NCI-H69 (cell line): ENCODE data around the gene TRABD.

ENCODE experiments used
- DNase-seq: peaks from one replicate; lab custom pipeline; 2025; lab: John Stamatoyannopoulos, UW

TRABD gene

DNA sequence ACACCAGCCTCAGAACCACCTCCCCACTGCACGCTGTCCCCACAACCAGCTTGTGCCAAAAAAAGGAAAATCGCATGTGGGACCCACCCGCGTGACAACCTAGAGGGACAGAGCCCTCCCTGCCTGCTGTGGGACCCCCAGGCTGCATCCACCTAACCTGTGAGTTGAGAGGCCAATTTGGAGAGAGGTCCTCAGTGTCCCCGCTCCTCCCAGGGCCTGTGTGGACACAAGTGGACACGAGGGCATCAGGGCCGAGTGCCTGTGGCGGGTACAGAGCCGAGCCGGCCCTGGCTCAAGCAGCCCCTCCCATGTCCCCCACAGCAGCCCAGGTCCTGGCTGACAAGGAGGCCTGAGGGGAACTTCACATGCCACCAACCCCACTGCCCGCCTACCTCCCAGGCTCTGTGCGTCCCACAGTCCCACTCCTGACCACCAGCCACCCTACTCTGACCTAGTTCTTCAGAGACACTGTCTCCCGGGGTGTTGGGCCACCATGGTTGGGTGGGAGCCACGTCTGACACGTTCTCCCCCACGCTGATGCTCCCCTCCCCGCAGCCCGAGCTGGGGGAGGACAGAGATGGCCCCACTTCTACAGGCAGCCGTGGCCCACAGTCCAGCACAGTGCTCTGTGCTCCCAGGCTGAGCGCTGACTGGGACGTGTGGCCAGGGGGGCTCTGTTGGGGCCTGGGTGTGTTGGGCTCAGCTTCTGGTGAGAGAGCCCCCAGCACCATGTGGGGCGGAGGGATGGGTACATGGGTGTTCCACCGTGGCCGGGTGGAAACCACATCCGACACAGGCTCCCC is 34.3 kb downstream of the TRABD start:
- DNase-seq: no peak

DNA sequence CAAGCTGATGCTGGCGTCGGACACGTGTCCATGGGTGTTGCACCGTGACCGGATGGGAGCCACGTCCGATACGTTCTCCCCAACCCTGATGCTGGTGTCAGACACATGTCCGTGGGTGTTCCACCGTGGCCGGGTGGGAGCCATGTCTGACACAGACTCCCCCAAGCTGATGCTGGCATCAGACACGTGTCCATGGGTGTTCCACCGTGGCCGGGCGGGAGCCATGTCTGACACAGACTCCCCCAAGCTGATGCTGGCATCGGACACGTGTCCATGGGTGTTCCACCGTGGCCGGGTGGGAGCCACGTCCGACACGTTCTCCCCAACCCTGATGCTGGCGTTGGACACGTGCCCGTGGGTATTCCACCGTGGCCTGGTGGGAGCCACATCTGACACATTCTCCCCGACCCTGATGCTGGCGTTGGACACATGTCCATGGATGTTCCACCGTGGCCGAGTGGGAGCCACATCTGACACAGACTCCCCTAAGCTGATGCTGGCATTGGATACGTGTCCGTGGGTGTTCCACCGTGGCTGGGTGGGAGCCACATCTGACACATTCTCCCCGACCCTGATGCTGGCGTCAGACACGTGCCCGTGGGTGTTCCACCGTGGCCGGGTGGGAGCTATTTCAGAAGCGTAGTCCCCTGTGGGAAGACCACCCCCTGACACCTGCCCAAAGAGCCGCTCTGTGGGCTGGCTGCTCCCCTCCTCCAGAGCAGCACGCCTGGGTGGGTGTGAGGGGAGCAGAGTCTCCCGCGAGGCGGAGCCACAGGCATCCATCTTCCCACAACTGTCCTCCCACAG is 35.1 kb downstream of the TRABD start:
- DNase-seq: no peak

DNA sequence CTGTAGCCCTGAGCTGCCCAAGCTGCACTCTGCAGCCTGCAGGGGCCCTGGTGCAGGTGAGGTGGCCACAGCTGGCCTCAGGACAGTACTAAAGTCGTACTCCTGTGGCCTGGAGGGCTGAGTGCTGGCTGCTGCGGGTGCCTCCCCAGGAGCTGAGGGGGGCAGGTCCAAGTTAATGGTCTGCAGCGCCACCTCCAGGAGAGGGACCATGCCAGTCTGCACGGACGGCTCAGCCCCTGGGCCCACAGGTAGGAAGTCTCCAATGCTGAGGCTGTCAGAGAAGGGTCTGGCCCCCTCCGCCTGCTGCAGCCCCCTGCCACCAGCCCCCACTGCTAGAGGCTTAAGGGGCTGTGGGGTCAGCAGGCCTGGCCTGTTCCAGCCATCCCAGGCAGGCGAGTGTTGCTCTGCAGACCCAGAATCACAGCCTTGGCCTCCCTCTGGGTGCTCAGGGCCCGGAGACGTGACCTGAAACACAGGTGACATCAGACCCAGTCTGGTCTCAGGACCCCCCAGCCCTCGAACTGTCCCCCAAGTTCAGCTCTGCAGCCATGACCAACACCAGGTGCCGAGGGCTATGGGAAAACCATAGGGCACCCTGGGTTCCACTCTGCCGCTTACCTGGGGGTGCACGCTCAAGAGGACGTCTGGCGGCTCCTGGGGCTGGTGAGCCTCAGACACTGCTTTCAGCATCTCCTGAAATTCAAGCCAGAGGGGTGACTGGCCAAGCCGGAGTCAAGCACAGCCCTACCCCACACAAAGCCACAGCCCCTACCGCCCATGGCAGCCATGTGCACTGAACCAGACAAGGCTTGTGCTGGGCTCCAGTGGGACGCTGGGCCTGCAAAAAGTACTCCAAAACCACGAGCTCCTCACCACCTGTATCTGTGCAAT is 35.9 kb downstream of the TRABD start:
- DNase-seq: no peak

DNA sequence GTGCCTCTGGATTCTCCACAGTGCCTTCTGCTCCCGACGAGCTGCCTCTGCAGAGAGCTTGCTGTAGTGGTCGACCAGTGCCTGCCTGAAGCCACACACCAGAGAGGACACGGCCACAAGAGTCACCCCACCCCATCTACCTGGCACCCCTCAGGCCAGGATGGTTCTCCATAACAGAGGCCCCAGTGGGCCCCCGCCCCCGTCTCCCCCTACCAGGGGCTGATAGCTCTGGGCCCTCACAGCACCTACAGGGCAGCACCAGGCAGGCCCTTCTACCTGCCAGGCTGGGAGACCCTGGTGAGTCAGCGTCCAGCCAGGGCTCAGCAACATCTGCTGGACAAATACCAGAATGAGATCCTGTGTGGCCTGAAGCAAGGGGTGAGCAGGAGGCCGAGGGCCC is 36.8 kb downstream of the TRABD start:
- DNase-seq: no peak

DNA sequence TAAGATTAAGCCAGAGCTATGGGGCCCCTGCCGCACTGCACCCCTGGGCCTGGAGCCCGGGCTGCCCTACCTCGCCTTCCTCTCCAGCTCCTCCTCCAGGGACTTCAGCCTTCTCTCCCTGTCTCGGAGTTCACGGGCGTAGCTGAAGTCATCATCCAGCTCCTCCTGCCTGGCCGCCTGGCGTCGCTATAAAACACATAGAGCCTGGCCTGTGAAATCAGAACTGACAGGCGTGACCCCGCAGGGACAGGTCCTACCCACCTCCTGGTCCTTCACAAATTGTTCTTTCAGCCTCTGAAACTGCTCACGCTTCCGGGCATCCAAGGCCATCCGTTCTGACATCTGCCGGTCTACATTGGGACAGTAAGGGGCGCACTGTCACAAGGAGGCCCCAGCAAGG is 38.4 kb downstream of the TRABD start:
- no peak for DNase-seq

DNA sequence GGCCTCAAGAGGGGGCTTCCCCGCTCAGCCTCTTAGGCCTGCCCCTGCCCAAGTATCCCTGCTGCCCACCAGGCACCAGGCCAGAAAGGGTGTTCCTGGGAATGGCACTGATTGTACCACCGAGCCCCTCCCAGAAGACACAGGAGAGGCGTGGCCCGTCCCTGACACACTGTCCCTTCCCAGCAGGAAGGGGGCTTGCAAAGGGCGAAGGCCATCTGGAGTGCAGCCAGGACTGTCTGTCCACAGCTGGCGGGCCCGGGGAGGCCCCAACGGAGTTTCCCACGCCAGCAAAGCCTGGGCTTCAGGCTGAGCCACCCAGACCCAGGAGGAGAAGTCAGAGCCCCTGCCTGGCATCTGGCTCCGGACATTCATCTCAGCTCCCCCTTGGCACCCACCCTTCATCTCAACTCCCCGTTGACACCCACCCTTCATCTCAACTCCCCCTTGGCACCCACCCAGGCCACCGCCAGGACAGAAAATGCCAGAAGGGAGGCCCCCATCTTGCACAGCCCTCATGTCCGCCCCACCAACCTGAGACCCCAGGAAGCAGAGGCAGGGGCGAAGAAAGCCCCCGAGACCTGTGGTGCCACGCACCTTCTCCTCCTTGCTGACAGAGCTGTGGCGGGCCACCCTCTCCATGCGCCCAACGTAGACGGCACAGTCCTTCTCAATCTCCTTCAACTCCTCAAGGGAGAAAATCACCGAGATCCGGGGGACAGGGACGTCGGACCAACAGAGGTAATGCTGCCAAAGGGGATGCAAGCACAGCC is 39.7 kb downstream of the TRABD start:
- no peak for DNase-seq

DNA sequence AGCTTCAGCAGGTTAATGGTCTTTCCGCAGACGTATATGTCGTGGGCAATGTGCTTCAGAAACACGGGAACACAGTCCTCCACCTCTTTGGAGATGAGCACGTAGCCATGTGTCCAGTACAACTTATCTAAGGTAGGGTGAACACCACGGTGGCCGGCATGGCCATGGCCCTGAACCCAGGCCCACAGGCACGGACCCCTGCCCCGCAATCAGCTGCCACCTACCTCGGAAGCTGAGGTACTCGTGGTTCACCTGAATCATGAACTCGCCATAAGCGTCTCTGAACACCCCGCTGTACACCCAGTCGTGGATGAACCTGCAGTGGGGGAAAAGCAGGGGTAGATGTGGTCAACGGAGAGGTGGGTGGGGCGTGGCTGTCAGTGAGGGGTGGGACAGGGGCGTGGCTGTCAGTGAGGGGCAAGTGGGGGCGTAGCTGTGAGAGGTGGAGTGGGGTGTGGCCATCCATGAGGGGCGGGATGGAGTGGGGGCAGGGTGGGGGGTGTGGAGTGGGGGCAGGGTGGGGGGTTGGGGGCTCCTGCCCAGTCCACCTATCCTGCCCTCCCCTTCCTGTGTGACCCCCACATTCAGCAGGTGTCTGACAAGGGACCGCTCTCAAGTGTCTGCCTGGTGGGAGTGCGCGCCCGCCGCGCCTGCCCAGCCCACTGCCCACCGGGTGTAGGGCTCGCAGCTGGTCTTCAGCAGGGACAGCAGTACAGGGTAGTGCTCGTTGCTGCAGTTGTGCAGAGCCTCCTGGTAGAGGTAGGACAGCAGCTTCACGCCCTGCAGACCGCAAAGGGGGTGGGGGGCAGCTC is 40.6 kb downstream of the TRABD start:
- DNase-seq: no peak

DNA sequence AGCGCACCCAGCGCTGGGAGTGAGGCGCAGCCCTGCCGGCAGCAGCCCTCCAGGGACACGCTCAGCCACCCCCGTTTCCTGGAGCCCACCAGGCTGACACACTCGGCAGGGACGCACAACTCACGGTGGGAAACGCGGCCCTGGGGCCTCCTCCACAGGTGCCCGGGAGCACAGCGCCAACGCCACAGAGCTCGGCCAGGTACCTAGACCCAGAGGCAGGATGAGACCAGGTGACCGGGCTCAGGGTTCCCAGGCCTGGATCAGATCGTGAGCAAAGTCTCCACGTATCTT is 41.1 kb downstream of the TRABD start:
- DNase-seq: no peak

DNA sequence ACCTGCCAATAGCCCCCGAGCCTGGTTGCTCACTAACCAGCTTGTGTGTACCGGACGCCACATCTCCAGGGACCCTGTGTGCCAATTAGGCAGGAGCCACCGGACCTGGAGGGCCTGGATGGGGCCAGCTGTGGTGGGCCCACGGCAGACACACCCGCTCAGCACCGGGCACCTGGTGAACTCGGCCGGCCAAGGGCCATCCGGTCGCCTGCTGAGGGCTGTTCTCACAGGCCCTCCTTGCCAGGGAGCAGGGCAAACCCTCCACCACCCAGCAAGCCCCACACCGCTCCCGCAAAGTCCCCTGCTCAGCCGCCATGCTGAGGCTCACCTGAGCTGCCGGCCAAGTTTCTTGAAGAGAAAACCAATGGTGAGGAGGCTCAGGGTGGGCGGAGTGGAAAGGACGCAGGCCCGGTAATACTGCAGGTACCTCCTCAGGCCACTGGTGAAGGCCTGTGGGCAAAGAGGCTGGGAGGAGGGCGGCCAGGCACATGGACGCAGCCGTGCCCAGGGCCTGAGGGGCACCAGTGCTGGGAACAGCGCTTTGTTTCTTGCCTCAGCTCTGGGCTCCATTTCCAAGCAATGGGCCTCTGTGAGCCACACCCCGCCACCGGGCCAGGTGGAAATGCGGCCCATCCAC is 42.0 kb downstream of the TRABD start:
- DNase-seq: no peak

DNA sequence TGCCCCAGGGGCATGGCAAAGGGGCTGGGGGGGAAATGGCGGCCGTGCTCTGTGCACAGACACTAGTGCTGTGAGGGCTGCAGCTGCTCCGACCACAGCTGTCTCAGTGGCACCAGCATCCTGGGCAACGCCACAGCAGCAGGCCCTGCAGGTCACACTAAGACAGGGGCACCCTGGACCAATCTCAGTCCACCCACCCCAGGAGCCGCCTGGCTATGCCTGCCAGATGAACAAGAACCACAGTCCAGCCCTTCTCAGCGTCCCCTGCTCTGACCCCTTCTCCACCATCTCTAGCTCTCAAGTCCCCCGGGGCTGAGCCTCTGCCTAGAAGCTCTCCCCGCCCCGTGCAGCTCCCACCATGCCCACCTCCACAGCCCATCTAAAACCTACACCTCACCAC is 42.7 kb downstream of the TRABD start:
- DNase-seq: no peak

DNA sequence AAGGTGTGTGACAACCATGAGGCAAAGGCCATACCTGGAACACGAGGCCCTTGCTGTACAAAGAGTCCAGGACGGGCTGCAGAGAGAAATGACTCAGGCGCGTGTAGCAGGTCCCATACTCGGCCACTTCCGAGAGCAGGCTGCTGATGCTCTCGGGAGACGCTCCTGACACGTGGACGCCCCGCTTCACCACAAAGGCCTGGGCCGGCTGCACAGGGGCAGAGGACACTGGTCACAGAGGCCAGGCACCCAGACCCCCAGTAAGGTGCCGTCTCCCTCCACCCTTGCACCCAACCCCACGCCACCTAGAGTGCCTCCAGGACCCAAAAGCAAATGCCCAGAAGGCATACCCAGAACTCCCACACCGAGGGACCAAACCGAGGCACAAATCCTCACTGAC is 43.7 kb downstream of the TRABD start:
- DNase-seq: no peak

DNA sequence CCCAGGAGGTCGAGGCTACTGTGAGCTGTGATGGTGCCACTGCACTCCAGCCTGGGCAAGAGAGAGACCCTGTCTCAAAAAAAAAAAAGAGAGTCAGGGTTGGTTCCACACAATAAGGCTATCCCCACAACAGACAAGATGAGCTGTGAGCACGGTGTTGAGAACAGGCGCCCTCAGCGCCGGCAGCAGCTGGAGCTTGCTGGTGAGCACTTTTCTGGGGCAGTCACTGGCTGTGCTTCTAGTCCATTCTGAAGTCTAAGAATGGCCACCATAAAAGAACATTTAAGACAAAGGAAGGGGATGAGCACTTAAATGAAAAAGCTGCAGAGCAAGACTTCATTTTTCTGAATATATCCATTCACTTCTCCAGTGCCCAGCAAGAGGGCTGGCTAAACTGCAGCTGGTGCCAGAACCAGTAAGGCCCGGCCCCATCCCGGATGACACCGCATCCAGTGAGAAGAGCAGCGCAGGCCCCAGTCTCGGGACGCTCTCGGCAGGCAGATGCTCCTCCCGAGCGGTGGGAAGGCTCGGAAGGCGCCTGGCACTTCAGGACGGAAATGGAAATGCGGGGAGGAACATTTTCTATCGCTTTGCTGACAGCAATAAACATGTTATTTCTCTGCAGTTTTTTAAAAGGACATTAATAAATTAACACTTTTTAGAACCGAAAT is 46.9 kb downstream of the TRABD start:
- no peak for DNase-seq

DNA sequence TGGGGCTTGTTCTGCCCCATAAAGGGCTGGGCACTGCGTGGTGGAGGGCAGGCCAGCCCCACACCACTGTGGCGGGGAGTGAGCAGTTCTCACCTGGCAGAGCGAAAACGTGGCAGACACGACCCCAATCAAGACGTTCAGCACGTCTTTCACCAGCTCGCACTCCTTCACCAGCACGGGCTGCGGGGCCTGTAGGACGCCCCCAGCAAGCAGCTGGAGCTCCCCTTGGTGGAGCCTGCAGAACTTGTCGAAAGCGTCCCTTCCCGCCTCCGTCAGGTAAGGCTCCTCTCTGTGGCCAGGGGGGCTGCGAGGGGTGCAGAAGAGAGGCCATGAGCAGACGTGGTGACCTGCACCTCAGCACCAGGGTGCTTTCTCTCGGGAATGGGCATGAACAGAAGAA is 47.5 kb downstream of the TRABD start:
- DNase-seq: no peak

DNA sequence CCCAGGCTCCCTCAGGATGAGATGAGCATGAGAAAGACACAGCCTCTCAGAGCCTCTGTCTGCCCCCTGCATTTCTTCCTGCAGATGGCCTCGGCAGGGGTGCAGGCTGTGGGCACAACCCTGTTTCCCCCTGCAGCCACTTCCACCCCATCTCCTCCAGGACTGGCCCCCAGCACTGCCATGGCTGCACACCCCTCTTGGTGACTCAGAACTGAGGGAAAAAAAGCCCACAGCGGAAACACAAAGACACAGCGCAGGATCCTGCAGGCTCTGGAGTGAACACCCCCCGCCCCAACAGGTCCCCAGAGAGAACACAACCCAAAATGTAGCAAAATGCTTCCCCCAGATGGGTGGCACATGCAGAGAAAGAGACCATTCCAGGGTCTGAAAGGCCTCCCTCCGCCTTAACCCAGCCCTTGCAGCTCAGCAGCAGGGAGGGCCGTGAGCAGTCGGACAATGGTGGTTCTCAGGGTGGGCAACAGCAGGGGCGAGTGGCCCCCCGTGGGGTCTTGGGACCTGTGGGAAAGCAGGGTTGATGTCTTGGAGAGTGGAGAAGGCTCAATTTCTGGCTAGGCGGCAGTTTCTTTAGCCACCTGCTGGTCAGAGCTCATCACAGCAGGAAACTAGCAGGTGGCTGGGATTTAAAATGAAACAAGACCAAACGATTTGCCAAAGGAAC is 51.2 kb downstream of the TRABD start:
- DNase-seq: peak; percentile 66

DNA sequence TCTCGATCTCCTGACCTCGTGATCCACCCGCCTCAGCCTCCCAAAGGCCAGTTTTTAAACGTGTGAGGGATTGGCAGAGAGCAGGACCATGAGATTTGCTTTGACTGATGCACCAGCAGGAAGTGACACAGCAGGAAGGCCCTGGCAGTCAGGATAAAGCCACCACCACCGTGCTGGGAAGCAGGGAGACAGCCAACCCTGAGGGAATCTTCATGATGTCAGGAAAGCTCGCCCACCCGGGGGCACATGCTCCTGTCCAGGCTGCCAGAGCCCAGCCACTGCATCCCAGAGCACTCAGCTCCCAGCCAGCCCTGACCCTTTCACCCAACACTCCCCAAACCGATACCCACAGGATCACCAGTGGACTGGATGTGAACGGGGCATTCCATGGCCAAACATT is 53.0 kb downstream of the TRABD start:
- no peak for DNase-seq

DNA sequence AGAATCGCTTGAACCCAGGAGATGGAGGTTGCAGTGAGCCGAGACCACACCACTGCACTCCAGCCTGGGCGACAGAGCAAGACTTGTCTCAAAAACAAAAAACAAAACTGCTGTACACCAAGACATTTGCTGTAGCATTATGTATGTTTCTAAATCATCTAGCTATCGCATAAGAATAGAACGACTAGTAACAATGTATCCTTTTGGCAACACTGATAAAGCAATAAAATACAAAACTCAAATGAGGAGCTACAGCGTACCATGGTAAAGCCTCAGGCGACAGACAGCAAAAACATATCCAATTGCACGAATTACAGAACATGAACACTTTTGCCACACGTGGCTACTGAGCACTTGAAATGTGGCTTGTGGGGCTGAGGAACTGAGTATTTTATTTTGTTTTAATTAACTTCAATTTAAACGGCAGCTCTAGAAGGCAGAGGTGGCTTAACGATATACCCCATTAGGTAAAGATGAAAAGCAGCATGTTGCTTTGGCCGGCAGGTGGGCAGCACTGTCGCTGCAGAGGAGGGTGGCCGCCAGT is 56.8 kb downstream of the TRABD start:
- peak; percentile 17 for DNase-seq

DNA sequence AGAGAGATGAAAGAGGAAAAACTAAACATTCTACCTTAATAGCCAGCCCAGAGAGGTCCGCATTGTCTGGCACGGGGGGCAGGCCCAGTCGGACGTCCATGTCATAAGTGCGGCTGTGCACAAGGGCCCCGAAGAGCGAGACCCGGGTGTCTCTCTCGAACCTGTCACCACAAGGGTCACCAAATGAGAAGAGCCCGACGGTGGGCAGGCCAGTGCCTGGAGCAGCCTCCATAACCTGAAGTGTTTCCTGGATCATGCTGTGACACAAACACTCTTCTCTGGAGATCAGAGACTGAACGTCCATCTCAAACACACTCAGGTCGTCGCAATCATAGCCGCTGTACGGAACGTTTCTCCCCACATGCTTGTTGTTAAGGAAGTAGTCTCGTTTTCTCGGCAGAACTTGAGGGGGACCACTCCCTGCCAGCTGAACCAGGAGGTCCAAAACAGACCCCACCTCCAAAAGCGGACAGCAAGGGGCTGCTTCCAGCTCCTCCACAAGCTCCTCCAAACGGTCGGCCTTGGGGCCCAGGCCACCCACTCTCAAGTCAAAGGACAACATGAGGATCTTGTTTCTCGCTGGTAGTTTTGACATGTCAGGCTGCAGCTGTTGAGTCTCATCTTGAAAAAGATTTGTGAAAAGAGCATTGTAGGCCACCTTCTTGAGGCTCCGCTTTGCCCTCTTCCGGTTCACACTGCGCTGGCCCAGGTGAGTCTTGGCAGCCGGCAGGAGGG is 58.1 kb downstream of the TRABD start:
- DNase-seq: peak; percentile 32

DNA sequence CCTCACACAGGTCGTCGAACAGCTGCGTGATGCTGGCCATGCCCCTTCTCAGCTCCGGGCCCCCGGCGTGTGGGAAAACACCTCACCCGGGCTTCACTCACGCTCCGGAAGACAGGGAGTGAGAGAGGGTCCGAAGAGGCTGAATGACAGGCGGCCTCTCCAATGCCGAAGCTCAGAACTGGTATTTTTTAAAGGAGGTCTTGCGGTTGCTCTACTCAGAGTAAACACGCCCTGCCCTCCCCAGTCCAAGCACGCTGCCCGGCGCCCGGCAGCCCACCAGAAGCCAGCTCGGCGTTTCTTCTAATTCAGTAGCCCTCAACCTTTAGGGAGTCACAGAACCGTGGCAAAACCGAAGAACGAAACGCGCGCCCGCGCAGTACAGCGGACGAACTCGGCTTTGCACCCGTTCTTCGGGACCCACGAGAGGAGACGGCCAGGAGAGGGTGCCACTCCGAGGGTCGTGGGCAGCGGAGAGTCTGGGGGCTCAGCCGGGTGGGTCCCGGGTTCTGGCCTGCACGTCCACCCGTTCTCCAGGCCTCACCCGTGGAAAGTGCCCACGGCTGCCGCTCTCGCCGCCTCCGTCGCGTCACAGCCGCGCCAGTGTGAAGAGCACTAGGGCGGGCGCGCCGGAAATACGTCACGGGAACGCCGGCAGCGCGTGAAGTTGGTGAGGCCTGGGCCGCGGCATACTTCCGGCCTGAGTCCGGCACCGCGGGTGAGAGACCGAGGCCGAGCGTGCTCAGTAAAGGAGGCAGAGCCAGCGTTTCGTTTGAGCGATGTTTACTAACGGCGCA is 58.9 kb downstream of the TRABD start, which contains the start of gene TUBGCP6:
Gene TUBGCP6 (minus strand): TSS at position 604 of the 794 bp plus-strand sequence. CDS start 564 bp downstream, at position 40.
- DNase-seq: peak; percentile 97
